HG03432 (cell line): ENCODE data around the gene DAND5.
"Not testable (repeated sequence)": the region's sequence is repeated elsewhere in the genome, so short reads cannot be mapped to it uniquely, and the experiment has no call there.

Experiments
- ATAC-seq: cut with Tn5 transposase; IDR thresholded peaks from one replicate; pipeline ENCODE4 v1.9.1; 2021; ENCODE audit warnings: mild to moderate bottlenecking, moderate library complexity; ENCODE audit not compliant: unreplicated experiment

Gene DAND5

DNA sequence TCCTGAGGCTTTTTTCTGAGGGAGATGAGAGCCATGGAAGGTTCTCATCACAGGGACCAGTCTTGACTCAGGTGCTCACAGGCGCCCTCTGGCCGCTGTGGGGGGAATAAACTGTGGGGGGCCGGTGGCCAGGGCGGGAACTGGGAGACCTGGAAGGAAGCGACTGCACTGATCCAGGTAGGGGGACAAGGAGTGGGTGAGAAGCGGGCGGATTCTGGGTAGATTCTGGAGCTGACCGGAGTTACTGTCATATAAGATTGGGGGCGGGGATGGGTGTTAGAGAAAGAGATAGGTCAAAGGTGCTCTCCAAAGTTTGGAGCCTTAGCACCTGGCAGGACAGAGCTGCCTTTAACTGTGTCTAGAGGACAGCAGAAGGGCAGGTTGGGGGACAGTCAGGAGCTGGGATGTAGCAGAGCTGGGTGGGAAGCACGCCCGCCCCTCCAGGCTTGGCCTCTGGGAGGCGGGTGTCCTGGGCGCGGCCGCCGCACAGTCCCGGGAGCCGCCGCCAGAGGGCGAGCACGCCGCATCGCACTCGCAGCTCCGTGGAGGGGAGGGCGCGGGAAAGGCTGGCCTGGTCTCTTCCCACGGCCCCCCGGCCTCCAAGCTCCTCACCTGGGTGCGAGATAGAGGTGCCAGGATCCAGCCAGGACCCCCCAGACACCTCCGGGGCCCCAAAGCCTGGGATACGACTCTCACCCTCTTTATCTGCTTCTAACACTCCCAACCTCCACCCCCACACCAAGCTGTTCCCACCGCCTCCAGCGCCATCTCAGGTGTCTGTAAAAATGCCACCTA, 4.2 kb upstream of the DAND5 start:
- ATAC-seq, result peak; percentile 73

DNA sequence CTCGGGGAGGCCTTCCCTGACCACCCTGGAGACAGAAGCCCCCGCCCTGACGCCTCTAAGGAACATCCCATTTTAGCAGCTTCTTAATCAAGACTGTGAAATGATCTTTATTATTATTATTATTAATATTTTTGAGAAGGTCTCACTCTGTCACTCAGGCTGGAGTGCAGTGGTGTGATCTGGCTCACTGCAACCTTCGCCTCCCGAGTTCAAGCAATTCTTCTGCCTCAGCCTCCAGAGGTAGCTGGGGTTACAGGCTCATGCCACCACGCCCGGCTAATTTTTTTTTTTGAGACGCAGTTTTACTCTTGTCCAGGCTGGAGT, 3.6 kb upstream of the DAND5 start:
- ATAC-seq, result no peak

DNA sequence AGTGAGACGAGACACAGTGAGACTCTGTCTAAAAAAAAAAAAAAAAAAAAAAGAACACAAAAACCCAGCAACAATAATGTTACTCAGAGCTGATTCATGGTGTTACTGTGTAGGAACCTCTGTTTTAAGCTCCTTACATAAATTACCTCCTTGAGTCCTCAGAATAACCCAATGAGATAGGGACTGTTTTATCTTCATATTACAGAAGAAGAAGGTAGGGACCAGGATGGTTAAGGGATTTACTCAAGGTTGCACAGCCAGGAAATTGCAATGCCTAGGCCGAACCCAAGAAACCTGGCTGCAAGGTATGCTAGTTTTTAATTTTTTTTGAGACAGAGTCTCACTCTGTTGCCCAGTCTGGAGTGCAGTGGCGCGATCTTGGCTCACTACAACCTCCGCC, 1.5 kb upstream of the DAND5 start:
- no peak for ATAC-seq

DNA sequence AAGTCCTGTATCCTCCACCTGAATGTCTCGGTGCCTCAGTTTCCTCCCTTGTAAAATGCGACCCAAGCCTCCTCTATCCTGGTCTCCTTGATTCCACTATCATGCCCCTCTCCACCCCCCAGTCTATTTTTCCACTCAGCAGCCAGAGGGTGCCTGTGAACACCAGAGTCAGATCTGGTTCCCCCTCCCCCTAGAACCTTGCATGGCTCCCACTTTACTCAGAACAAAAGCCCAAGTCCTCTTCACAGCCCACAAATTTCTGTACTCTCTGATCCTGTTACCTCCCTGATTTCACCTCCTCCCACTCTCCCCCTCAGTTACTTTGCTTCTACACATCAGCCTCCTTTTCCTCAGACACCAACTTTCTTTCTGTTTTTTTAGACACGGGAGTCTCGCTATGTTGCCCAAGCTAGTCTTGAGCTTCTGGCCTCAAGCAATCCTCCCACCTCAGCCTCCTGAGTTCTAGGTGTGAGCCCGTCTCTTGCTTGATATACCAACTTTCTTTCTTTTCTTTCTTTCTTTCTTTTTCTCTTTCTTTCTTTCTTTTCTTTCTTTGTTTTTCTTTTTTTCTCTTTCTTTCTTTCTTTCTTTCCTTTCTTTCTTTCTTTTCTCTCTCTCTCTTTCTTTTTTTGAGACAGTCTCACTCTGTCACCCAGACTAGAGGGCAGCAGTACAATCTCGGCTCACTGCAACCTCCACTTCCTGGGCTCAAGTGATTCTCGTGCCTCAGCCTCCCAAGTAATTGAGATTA, 869 bp downstream of the DAND5 start:
- no peak for ATAC-seq

DNA sequence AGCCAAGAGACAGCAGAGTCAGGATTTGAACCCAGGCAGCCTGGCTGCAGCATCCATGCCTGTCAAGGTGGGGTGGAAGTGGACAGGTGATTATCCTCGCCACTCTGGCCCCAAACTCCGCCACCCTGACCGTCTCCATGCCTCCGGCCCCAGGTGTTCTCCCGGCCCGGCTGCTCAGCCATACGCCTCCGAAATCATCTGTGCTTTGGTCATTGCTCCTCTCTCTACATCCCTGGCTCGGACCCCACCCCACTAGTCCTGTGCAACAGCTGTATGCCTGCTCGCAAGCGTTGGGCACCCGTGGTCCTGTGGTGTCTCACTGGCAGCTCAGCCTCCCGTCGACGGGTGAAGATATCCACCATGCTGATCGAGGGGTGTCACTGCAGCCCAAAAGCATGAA, 3.9 kb downstream of the DAND5 start:
- ATAC-seq, result no peak

DNA sequence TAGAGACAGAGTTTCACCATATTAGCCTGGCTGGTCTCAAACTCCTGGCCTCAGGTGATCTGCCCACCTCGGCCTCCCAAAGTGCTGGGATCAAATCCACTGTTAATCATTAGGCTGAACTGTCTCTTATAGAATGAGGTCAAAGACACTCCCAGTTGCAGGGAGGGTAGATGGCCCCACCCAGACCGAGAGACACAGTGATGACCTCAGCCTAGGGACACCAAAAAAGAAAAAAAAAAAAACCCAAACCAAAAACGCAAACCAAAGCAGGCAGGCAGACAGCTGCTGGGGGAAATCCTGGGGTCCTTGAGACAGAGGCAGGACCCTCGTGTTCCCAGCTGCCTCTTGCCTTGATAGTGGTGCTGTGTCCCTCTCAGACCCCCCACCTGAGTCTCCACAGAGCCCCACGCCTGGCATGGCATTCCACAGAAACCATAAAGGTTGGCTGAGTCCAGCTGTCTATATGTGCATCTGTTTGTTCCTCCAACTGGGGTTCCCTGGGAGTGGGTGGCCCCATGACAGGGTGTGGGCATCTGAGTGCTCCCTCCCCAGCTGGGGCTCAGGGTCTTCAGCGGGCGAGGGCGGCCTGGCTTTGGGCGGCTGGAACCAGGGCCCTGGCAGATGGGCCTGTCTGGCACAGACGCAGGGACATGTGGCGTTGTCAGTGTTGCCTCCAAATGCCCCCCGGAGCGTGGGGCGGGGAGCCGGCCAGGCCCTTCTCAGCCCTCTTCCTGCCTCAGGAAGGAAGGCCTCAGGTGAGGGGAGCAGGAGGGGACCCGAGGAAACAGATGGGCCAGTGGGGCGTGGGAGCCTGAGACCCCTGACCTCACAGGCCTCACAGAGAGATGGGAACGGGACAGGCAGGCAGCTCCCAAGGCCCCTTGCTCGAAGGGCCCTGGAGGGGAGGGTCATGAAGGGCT, 5.2 kb downstream of the DAND5 start:
- ATAC-seq, result no peak

DNA sequence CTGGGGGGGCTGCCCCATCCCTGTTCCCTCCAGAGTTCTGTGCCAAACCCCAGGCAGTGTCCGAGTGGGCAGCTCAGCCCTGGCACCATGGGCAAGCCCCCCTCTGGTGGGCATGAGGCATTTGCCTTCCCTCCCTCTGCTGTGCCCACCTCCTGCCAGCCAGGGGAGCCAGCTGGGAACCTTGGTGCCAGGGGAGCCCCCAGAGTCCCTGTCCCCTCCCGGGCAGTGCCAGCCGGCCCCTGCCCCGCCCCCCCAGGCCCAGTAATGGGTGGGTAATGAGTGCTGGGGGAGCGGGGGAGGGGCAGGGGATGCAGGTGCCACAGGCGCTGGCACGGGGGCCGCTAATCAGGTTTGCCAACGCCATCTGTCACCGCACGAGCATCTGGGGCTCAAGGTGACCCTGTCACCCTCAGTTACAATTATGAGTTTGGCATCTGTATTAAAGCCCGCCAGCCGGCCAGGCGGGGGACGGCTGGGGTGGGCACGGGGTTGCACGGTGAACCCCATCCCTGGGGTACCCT, 5.9 kb downstream of the DAND5 start:
- ATAC-seq, result no peak

DNA sequence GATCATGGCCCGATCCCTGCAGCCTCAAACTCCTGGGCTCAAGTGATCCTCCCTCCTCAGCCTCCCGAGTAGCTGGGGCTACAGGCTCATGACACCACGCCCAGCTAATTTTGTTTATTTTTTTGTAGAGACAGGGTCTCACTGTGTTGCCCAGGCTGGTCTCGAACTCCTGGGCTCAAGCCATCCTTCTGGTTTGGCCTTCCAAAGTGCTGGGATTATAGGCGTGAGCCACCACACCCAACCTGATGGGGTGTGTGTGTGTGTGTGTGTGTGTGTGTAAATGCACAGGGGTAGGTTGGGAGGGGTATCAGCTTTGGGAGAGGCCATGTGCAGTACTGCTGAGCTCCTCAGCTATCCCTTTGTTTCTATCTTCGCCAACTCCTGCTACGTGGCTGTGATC, 6.7 kb downstream of the DAND5 start:
- not testable (repeated sequence) for ATAC-seq

DNA sequence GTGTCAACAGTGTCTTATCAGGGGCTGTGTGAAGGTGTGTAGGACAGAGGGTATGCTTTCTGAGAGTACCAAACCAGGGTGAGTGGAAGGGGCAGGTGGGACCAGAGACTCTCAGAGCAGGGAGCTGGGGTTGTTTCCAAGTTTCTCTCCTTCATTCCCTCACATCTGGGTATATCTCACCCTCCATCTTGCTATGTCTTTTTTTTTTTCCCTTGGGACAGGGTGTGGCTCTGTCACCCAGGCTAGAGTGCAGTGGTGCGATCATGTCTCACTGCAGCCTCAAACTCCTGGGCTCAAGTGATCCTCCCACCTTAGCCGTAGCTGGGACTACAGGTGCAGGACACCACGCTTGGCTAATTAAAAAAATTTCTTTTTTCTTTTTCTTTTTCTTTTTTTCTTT, 10.6 kb downstream of the DAND5 start:
- no peak for ATAC-seq

DNA sequence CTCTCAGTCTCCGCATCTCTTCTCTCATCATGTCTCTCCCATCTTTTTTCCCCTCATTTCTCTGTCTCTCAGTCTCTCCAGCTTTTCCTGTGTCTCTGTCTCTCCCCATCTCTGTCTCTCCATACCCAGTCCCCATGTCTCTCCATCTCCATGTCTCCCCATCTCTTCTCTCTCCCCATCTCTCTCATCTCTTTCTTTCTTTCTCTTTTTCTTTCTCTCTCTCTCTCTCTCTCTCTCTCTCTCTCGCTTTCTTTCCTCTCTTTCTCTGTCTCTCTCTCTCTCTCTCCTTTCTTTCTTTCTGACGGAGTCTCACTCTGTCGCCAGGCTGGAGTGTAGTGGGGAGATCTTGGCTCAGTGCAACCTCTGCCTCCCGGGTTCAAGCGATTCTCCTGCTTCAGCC, 13.3 kb downstream of the DAND5 start:
- no peak for ATAC-seq

DNA sequence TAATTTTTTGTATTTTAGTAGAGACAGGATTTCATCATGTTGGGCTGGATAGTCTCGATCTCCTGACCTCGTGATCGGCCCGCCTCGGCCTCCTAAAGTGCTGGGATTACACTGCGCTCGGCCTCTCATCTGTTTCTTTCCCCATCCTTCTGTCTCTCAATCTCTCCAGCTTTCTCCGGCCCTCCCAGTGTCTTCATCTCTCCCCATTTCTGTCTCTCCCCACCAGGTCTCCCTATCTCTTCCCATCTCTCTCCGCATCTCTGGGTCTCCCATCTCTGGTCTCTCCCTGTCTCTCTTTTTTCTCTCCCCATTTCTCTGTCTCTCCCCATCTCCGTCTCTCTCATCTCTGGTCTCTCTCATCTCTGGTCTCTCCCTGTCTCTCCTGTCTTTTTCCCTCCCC, 13.7 kb downstream of the DAND5 start:
- ATAC-seq, result no peak

DNA sequence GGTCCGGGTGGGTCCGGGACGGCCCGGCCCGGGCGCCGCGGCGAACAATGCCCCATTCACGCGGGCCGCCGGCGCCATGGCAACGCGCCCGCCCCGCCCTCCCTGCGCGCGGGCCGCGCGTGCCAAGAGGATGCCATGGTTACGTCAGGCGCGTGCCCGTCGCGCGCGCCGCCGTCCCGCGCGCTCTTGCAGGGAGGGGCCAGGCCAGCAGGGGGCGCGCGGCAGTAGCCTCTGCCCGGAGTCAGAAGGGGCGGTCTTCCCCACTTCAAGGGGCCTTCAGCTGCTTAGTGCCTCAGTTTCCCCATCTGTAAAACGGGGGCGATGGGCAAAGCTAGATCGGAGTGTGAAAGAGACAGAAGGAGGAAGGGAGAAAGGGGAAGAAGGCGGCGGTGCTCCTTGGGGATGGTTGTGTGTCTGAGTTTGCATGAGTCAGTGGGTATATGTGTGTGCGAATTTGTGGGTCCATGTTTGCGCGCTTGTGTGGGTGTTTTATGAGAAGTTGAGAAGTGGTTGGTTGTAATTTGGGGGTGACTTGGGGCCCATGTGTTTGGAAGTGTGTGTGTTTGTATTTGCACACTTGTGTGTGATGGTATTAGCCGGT, 14.3 kb downstream of the DAND5 start:
- ATAC-seq, result no peak

DNA sequence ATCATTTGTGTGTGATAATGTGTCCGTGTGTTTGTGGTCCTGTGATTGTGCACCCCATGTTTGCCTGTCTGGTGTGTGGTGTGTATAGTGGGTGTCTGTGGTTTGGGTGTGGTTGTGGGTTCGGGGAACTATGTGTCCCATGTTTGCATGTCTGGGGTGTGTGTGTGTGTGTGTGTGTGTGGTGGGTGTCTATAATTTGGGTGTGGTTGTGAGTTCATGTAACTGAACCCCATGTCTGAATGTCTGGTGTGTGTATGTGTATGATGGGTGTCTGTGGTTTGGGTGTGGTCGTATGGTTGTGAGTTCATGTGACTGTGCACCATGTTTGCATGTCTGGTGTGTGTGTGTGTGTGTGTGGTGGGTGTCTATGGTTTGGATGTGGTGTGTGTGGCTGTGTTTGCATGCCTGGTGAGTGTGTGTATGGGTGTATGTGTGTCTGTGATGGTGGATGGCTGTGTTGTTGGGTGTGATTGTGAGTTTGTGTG, 14.8 kb downstream of the DAND5 start:
- ATAC-seq, result no peak

DNA sequence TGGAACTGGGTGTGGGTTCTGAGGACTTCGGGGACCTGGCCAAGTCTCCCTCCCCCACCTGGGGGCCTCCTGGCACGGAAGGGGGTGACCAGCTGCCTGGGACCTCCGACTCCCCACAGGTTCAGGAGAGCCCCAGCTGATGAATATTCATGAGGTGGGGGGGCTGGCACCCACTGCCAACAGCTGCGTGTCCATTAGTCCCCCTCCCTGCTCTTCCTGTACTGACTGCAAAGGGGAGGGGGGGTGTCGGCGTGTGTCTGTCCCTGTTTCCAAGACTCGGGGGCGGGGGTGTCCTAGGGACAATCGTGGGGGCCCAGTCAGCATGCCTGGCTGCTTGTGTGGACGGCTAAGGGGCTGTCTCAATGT, 15.3 kb downstream of the DAND5 start:
- ATAC-seq, result no peak

DNA sequence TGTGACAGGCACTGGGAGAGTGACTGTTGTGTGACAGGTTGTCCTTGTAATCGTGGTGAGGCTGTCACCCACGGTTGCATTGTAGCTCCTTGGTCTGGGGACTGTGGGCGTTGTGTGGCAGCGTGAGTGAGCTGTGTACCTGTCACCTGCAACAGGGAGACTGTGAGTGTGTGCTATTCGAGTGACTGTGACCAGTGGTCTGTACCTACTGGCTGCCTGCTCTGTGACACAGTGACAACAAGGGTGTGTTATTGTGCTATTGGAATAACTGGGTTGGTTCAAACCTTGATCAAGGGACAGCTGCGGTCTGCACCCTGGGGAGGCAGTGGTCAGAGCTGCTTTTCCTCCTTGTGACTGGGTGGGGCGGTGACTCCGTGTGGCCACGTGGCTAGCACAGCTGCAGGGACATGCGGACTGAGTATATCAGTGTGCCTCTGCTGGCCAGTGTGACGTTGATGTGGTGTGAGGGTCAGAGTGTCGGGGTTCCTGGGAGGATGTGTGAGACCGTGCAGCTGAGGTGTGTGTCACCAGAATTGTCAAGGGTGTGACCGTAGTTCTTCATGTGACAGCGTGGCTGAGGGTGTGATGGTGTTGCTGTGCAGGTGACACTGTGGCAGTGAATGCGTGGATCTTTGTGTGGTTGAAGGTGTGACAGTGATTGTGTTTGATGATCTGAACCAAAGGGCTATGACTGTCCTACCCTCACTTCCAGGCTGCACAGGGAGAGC, 15.8 kb downstream of the DAND5 start:
- ATAC-seq, result peak; percentile 45

DNA sequence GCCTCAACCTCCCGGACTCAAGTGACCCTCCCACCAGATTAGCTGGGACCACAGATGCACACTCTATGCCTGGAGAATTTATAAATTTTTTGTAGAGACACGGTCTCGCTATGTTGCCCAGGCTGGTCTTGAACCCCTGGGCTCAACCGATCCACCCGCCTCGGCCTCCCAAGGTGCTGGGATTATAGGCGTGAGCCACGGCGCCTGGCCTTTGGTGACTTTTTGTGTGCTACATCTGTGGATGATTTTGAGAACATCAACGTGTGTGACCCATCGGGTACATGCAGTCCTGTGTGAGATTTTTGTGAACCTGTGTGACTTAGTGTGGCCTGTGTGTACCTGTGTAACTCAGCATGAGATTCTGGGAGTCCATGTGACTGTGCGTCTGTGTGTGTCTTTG, 17.4 kb downstream of the DAND5 start:
- ATAC-seq, result no peak

DNA sequence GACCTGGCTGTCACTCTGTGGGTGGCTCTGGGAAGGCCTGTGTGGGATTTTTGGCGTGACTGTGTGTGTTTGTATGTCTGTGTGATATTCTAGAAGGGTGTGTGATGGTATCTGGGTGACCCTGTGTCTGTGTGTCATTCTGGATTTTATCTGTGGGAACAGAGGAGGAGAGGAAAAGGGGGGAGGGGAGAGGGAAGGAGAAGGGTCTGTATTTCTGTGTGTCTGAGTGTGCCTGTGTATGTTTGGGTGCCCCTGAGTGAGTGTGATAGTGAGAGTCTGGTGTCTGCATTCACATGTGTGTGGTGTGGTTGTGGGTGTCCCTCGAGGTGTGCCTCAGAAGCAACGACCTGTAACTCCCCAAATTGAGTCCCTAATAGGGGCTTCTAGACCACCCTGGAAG, 17.8 kb downstream of the DAND5 start:
- ATAC-seq, result no peak

DNA sequence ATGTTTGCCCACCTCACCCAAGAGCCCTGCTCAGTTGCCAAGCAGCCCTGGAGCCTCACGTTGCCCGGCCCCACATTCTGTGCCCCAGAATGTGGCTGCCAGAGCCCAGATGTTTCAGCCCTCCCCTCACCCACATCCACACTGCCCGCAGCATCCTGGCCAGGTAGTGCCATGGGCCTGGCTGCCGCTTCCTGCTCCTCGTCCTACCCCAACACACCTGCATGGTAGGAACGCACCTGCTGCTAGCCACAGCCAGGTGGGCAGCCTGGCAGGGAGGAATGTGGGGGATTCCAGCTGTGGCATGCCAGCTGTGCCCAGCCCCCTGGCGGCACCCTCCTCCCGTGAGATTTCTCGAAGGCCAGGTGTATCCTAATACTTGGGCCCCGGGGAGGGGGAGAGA, 18.4 kb downstream of the DAND5 start:
- ATAC-seq, result no peak

DNA sequence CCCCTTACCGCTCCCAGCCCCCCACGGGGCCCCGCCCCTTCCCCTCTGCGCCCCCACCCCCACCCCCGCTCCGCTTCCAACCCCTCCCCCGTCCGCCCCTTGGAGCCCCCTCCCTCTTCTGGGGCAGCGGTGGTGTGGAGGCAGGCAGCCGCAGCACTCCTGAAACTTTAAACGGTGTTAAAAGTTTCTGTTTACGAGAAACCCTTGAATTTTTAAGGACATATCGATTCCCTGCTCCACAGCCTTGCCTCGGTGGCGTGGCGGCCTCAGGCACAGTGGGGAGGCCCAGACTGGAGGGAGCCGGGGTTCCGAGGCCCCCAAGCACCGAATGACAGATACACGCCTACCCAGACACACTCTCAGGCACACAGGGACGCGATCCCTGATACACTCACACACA, 21.1 kb downstream of the DAND5 start:
- ATAC-seq, result no peak

DNA sequence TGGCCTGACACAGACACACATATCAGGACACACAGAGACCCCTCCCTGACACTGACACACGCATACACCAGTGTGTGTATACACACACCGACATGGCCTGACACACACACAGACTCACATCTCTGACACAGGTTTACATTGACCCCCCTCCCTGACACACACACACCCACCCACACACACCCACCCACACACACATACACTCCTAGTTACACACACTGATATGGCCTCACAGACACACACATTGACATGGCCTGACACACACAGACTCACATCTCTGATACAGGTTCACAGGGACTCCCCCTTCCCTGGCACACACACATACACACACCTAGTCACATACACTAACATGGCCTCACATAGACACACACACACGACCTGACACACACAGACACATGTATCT, 21.5 kb downstream of the DAND5 start:
- ATAC-seq, result no peak
